BE2C (cell line): ENCODE data around the gene ARVCF.

Source experiments
- DNase-seq: peaks from one replicate; pipeline ENCODE4 v3.0.0-alpha.2; 2020
- H3K27me3 ChIP-seq: fragments of 250-450 bp; sonication (Bioruptor Pico); 2 replicates; pipeline ENCODE4 v1.5.1; 2020; ENCODE audit warnings: mild to moderate bottlenecking
- H3K36me3 ChIP-seq: fragments of 250-450 bp; sonication (Bioruptor Pico); 2 replicates; pipeline ENCODE4 v1.5.1; 2020; ENCODE audit warnings: mild to moderate bottlenecking
- H3K4me1 ChIP-seq: fragments of 250-450 bp; sonication (Bioruptor Pico); 2 replicates; pipeline ENCODE4 v1.5.1; 2020
- H3K4me3 ChIP-seq: 2 replicates; pipeline ENCODE4 v1.5.1; 2011; ENCODE audit warnings: low read depth, low read length
- H3K9me3 ChIP-seq: fragments of 250-450 bp; sonication (Bioruptor Pico); 2 replicates; pipeline ENCODE4 v1.5.1; 2020
- TF ChIP-seq, protein P1 (sequence below): IDR thresholded peaks from 2 replicates; pipeline ENCODE4 v1.5.1; 2012; ENCODE audit warnings: mild to moderate bottlenecking, low read depth, low read length

ARVCF gene

DNA sequence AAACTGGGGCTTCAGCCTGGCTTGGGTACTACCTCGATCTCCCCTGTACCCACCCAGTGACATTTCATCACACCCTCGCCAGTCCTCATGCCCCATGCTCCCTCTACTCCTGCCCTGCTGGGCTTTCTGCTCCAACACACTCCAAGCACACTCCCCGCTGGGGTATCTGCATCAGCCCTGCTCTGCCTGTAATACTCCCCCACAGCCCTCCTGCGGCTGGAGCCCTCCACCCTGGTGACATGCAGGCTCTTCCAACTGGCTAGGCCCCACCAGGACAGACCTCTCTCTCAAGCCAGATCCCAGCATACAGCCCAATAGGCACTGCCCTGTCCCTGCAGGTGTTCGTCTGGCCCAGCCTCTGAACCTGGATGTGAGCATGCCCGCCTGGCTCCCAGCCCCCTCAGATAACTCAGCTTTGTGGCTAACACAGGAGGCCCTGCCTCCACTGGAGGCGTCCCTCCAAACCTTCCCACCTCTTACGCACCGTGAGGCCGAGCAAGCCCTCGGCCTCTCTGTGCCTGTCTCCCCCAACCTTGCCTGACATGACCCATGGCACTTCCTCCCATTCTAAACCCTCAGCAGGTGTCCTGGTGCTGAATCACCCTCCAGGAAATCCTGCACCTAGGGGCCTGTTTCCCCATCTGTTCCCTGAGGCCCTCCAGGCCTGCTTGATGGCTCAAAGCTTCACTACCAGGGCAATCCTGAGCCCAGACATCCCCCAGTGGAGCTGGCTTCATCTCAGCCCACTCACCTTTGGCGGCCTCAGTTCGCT lies 41.5 kb downstream of the ARVCF start:
- Histone ChIP-seq H3K36me3 (peaks cover 96% of the 10 kb centered on the region), H3K27me3 (no peaks in the 10 kb centered on the region), H3K4me1 (peaks cover 36% of the 10 kb centered on the region), H3K4me3 (no peak overlapping the region), H3K9me3 (no peaks in the 10 kb centered on the region)
- TF ChIP-seq, protein P1, sequence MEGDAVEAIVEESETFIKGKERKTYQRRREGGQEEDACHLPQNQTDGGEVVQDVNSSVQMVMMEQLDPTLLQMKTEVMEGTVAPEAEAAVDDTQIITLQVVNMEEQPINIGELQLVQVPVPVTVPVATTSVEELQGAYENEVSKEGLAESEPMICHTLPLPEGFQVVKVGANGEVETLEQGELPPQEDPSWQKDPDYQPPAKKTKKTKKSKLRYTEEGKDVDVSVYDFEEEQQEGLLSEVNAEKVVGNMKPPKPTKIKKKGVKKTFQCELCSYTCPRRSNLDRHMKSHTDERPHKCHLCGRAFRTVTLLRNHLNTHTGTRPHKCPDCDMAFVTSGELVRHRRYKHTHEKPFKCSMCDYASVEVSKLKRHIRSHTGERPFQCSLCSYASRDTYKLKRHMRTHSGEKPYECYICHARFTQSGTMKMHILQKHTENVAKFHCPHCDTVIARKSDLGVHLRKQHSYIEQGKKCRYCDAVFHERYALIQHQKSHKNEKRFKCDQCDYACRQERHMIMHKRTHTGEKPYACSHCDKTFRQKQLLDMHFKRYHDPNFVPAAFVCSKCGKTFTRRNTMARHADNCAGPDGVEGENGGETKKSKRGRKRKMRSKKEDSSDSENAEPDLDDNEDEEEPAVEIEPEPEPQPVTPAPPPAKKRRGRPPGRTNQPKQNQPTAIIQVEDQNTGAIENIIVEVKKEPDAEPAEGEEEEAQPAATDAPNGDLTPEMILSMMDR: 0 out of 2 replicates have a peak, but pooled peaks have one; percentile 0
- DNase-seq: peak; percentile 58

DNA sequence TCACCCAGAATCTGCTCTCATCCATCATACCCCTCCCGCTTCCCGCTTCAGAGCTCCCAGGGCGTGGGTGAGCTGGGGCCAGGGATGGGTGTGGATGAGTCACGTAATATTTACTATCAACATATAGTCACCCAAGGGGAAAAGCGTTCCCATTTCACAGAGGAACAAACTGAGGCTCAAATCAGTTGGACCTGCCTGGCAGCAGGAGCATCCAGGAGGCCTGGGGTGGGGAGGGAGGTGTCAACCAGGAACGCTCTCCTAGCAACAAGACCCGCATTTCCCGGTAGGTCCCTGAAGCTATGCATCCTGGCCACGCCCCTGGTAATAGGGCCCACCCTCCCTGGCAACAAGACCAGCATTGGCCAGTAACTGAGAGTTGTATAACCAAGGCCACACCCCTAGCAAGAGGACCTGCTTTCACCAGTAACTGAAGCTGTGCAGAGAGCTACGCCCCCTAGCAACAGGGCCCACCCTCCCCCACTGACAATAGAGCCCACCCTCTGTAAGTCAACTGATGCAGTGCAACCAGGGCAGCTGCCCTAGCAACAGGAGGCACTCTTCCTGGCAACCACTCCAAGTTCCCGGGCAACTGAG lies 42.3 kb downstream of the ARVCF start:
- peaks cover 36% of the 10 kb centered on the region for H3K4me1 ChIP-seq
- no peak overlapping the region for H3K4me3 ChIP-seq
- TF ChIP-seq, protein P1: no peak; the same call in 1 of the 2 replicates
- H3K27me3 ChIP-seq: no peaks in the 10 kb centered on the region
- peaks cover 96% of the 10 kb centered on the region for H3K36me3 ChIP-seq
- H3K9me3 ChIP-seq: no peaks in the 10 kb centered on the region
- peak; percentile 94 for DNase-seq

DNA sequence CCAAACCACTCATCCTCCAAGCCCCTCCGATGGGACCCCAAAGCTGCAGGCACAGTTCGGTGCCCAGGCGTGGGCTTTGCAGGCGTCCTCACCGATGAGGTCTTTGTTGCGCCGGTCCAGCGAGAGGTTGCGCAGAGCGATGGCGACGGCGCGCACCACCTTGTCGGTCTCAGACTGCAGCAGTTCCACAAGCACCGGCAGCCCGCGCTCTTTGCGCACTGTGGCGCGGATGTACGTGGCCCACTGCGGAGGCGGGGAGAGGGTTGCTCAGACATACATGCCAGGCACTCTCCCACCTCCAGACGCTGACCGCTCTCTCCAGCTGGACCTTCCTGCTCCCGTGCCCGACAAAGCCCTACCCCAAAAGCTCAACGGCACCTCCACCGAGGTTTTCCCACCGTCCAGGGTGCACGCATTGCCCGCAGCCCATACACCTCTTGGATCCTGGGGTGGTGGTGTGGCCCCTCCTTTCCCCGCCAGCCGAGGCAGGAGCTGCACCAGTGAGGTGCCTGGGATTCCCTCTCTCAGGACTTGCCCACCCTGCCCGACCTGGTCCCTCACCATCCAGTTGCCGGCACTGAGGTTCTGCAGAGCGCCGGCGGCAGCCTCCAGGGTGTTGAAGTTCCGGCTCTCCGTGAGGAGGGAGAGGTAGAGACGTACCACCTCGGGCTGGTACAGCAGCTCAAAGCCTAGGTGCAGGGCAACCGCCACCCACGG lies 42.9 kb downstream of the ARVCF start:
- TF ChIP-seq, protein P1: no peak
- Histone ChIP-seq H3K4me3 (no peak overlapping the region), H3K4me1 (peaks cover 36% of the 10 kb centered on the region), H3K27me3 (no peaks in the 10 kb centered on the region), H3K9me3 (no peaks in the 10 kb centered on the region), H3K36me3 (peaks cover 93% of the 10 kb centered on the region)
- no peak for DNase-seq

DNA sequence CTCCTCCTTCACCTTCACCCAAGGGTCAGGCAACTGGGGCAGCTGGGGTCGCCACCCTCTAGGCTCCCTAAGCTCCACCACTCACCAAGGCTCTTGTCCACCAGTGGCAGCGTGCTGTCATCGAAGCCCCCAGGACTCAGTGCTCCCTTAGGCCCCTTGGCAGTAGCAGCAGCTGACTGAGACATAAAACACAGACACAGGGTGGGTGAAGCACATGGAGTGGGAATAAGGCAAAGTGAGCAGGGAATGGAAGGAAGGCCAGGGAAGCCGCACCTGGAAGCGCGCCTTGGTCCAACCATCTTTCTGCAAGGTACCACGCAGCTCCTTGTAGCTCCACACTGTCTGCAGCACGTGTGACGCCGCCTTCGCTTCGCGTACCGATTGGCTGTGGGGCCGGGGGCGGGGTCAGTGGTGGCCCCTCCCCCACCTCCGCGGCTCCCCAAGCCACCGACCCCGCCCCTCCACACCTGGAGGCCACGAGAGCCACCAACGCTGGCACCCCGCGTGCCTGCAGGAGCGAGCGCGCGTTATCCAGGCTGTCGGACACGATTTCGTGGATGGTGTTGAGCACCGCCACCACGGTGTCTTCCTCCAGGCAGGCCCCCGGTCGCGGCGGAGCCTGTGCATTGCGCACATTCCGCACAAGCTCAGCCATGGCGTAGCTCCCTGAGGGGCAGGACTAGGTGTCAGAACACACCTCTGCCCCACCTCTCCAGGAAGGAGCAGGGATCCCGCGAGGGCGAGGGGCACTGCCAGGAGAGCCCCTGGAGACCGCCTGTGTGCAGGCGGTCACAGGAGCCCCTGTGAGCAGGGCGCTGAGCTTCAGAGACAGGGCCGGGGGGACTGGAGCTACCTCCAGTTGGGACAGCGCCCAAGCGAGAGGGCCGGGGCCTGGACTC lies 43.7 kb downstream of the ARVCF start:
- Histone ChIP-seq H3K4me3 (no peak overlapping the region), H3K36me3 (peaks cover 92% of the 10 kb centered on the region), H3K4me1 (peaks cover 36% of the 10 kb centered on the region), H3K27me3 (no peaks in the 10 kb centered on the region), H3K9me3 (no peaks in the 10 kb centered on the region)
- no peak for DNase-seq
- TF ChIP-seq, protein P1: no peak

DNA sequence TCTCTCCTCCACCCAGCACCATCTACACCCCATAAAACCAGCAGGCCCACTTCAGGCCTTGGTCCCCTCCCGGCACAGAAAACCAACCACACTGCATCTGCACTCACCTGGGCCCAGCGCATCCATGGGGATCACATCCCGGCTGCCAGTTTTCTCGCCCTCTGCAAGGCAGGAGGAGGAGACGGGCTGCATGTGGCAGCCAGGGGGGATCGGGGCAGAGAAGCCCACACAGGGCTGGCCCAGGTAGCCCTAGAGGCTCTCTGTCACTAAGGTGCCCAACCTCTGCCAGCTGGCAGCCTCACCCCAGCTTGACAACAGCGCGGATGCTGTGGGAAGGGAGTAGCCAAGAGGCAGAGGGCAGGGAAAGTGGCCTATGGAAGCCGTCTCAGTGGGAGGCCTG lies 44.4 kb downstream of the ARVCF start:
- H3K4me1 ChIP-seq: peaks cover 38% of the 10 kb centered on the region
- no peaks in the 10 kb centered on the region for H3K27me3 ChIP-seq
- H3K4me3 ChIP-seq: no peak overlapping the region
- H3K9me3 ChIP-seq: no peaks in the 10 kb centered on the region
- TF ChIP-seq, protein P1: no peak
- DNase-seq: no peak
- peaks cover 91% of the 10 kb centered on the region for H3K36me3 ChIP-seq
